ENCODE data around the gene HNRNPLL.

DNA sequence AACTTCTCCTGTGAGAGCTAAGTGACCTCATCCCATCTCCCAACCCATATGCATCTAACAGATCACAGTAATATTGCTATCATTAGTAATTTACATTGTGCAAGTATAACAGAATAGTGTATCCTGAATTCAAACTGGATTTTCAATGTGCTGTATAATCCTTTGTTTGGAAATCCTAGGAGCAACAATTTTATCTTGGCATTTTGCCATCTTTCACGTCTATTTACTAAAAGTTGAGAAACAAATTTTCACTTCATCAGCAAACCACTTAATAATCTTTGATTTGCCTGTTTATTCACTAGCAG is 3.8 kb downstream of the HNRNPLL start:
- no peak for TF ChIP-seq POLR2A (IDR thresholded peaks at IDR 0.05; ENCODE audit: extremely low read depth, insufficient read length)
- TF ChIP-seq, protein P1, sequence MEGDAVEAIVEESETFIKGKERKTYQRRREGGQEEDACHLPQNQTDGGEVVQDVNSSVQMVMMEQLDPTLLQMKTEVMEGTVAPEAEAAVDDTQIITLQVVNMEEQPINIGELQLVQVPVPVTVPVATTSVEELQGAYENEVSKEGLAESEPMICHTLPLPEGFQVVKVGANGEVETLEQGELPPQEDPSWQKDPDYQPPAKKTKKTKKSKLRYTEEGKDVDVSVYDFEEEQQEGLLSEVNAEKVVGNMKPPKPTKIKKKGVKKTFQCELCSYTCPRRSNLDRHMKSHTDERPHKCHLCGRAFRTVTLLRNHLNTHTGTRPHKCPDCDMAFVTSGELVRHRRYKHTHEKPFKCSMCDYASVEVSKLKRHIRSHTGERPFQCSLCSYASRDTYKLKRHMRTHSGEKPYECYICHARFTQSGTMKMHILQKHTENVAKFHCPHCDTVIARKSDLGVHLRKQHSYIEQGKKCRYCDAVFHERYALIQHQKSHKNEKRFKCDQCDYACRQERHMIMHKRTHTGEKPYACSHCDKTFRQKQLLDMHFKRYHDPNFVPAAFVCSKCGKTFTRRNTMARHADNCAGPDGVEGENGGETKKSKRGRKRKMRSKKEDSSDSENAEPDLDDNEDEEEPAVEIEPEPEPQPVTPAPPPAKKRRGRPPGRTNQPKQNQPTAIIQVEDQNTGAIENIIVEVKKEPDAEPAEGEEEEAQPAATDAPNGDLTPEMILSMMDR (IDR thresholded peaks at IDR 0.05; ENCODE audit: low read depth, low read length) = no peak

Measured in NB4 (cell line).